T-helper 1 cell treated with Interleukin-12 subunit alpha and Interleukin-12 subunit beta and Interleukin-4 antibody, amounts not matched to agents 30 μg/mL and 1 μg/mL, for 36 hours (primary cell): ENCODE results near the gene NET1.

Source experiments
- H3K27ac Mint-ChIP-seq: one replicate; pipeline ENCODE4 v1.8.0; 2021; ENCODE audit warnings: mild to moderate bottlenecking, mixed read lengths
- H3K27me3 Mint-ChIP-seq: one replicate; pipeline ENCODE4 v1.8.0; 2021; ENCODE audit warnings: low read depth, mixed read lengths
- H3K36me3 Mint-ChIP-seq: one replicate; pipeline ENCODE4 v1.8.0; 2021; ENCODE audit warnings: low read depth, mixed read lengths
- H3K4me1 Mint-ChIP-seq: one replicate; pipeline ENCODE4 v1.8.0; 2021; ENCODE audit warnings: low read depth, mixed read lengths
- H3K4me3 Mint-ChIP-seq: one replicate; pipeline ENCODE4 v1.8.0; 2021; ENCODE audit warnings: mild to moderate bottlenecking, moderate library complexity, mixed read lengths
- H3K9me3 Mint-ChIP-seq: one replicate; pipeline ENCODE4 v1.8.0; 2021; ENCODE audit warnings: mixed read lengths

NET1 gene

GRCh38 chr10:5486853-5487235 lies 74.5 kb downstream of the NET1 start:
- no peaks in the 10 kb centered on the region for H3K36me3 Mint-ChIP-seq
- H3K4me3 Mint-ChIP-seq = no peak overlapping the region
- no peak overlapping the region for H3K27ac Mint-ChIP-seq
- H3K4me1 Mint-ChIP-seq = no peaks in the 10 kb centered on the region
- H3K27me3 Mint-ChIP-seq = peaks cover 8% of the 10 kb centered on the region
- peaks cover under 1% of the 10 kb centered on the region for H3K9me3 Mint-ChIP-seq

GRCh38 chr10:5488272-5489161 lies 76.2 kb downstream of the NET1 start:
- Mint-ChIP-seq H3K4me1 (no peaks in the 10 kb centered on the region), H3K9me3 (peaks cover 6% of the 10 kb centered on the region), H3K27me3 (peaks cover 4% of the 10 kb centered on the region), H3K36me3 (no peaks in the 10 kb centered on the region), H3K4me3 (no peak overlapping the region), H3K27ac (no peak overlapping the region)

GRCh38 chr10:5490032-5490431 lies 77.7 kb downstream of the NET1 start:
- Mint-ChIP-seq H3K36me3 (no peaks in the 10 kb centered on the region), H3K4me3 (no peak overlapping the region), H3K4me1 (no peaks in the 10 kb centered on the region), H3K27ac (no peak overlapping the region), H3K27me3 (peaks cover 4% of the 10 kb centered on the region), H3K9me3 (peaks cover 6% of the 10 kb centered on the region)

GRCh38 chr10:5490698-5491464 lies 78.5 kb downstream of the NET1 start:
- H3K4me3 Mint-ChIP-seq = no peak overlapping the region
- H3K9me3 Mint-ChIP-seq = peaks cover 6% of the 10 kb centered on the region
- no peak overlapping the region for H3K27ac Mint-ChIP-seq
- H3K27me3 Mint-ChIP-seq = peaks cover 4% of the 10 kb centered on the region
- no peaks in the 10 kb centered on the region for H3K36me3 Mint-ChIP-seq
- no peaks in the 10 kb centered on the region for H3K4me1 Mint-ChIP-seq

GRCh38 chr10:5491477-5491876 lies 79.1 kb downstream of the NET1 start:
- no peaks in the 10 kb centered on the region for H3K36me3 Mint-ChIP-seq
- no peaks in the 10 kb centered on the region for H3K4me1 Mint-ChIP-seq
- peaks cover 6% of the 10 kb centered on the region for H3K9me3 Mint-ChIP-seq
- H3K27ac Mint-ChIP-seq = no peak overlapping the region
- peaks cover 4% of the 10 kb centered on the region for H3K27me3 Mint-ChIP-seq
- H3K4me3 Mint-ChIP-seq = no peak overlapping the region

GRCh38 chr10:5492322-5492855 lies 80.0 kb downstream of the NET1 start:
- H3K27ac Mint-ChIP-seq = no peak overlapping the region
- H3K36me3 Mint-ChIP-seq = no peaks in the 10 kb centered on the region
- no peak overlapping the region for H3K4me3 Mint-ChIP-seq
- no peaks in the 10 kb centered on the region for H3K4me1 Mint-ChIP-seq
- peaks cover 6% of the 10 kb centered on the region for H3K9me3 Mint-ChIP-seq
- H3K27me3 Mint-ChIP-seq = no peaks in the 10 kb centered on the region

- H3K36me3 Mint-ChIP-seq = no peaks in the 10 kb centered on the region
- H3K9me3 Mint-ChIP-seq = peaks cover 6% of the 10 kb centered on the region
- H3K27me3 Mint-ChIP-seq = no peaks in the 10 kb centered on the region
- no peak overlapping the region for H3K4me3 Mint-ChIP-seq
- no peaks in the 10 kb centered on the region for H3K4me1 Mint-ChIP-seq
- H3K27ac Mint-ChIP-seq = no peak overlapping the region
These were observed 80.7 kb downstream of the NET1 start for GRCh38 chr10:5492929-5493576.

- Mint-ChIP-seq H3K36me3 (no peaks in the 10 kb centered on the region), H3K27me3 (no peaks in the 10 kb centered on the region), H3K4me3 (no peak overlapping the region), H3K9me3 (peaks cover 6% of the 10 kb centered on the region), H3K27ac (no peak overlapping the region), H3K4me1 (no peaks in the 10 kb centered on the region)
These were observed 81.3 kb downstream of the NET1 start for GRCh38 chr10:5493691-5494090.

- no peak overlapping the region for H3K27ac Mint-ChIP-seq
- H3K36me3 Mint-ChIP-seq = no peaks in the 10 kb centered on the region
- peaks cover 6% of the 10 kb centered on the region for H3K9me3 Mint-ChIP-seq
- no peaks in the 10 kb centered on the region for H3K27me3 Mint-ChIP-seq
- H3K4me1 Mint-ChIP-seq = no peaks in the 10 kb centered on the region
- no peak overlapping the region for H3K4me3 Mint-ChIP-seq
These were observed 82.3 kb downstream of the NET1 start for GRCh38 chr10:5494611-5495010.

GRCh38 chr10:5496261-5497250 lies 84.2 kb downstream of the NET1 start:
- Mint-ChIP-seq H3K36me3 (no peaks in the 10 kb centered on the region), H3K9me3 (peaks cover 6% of the 10 kb centered on the region), H3K4me3 (no peak overlapping the region), H3K4me1 (no peaks in the 10 kb centered on the region), H3K27ac (no peak overlapping the region), H3K27me3 (peaks cover 4% of the 10 kb centered on the region)

GRCh38 chr10:5497289-5497688 lies 84.9 kb downstream of the NET1 start:
- Mint-ChIP-seq H3K9me3 (peaks cover 1% of the 10 kb centered on the region), H3K27ac (no peak overlapping the region), H3K4me3 (no peak overlapping the region), H3K27me3 (peaks cover 4% of the 10 kb centered on the region), H3K4me1 (no peaks in the 10 kb centered on the region), H3K36me3 (no peaks in the 10 kb centered on the region)

GRCh38 chr10:5497948-5498730 lies 85.8 kb downstream of the NET1 start:
- H3K36me3 Mint-ChIP-seq = no peaks in the 10 kb centered on the region
- no peaks in the 10 kb centered on the region for H3K4me1 Mint-ChIP-seq
- H3K9me3 Mint-ChIP-seq = no peaks in the 10 kb centered on the region
- no peak overlapping the region for H3K27ac Mint-ChIP-seq
- no peak overlapping the region for H3K4me3 Mint-ChIP-seq
- peaks cover 10% of the 10 kb centered on the region for H3K27me3 Mint-ChIP-seq
